ENCODE measurements around the gene ADK.

ADK gene

GRCh38 chr10:74753442-74754211 lies 602.6 kb downstream of the ADK start:
- no peak for FAIRE-seq

GRCh38 chr10:74754381-74754821 lies 603.4 kb downstream of the ADK start:
- no peak for FAIRE-seq

GRCh38 chr10:74755273-74755672 lies 604.3 kb downstream of the ADK start:
- no peak for FAIRE-seq

Data from islet of Langerhans (tissue), 1 donor.